Measurements from ENCODE around the gene SDCBP2. TPM values are rescaled to one million over a fixed set of nuclear protein-coding genes. Genes with fewer than 3 reads are reported as not detected.
A peak's percentile ranks its signal among the peaks of the same experiment; 100 is the strongest.

The SDCBP2 gene
- total RNA-seq, 4 donors from 2014 or later, result 29.7 to 361 (median 306) TPM

- Histone ChIP-seq H3K27ac (no peak overlapping the region), H3K4me1 (peaks cover 0 to 47% (median 6%) of the 10 kb centered on the region in 4 donors), H3K36me3 (peaks cover 0 to 28% (median 3%) of the 10 kb centered on the region in 3 donors), H3K9me3 (no peaks in the 10 kb centered on the region), H3K4me3 (no peak overlapping the region), H3K27me3 (no peaks in the 10 kb centered on the region)
- peak in 1 of 3 donors; percentile 34 for DNase-seq
- no peak for TF ChIP-seq CTCF (IDR thresholded peaks at IDR 0.05)
- TF ChIP-seq POLR2A (IDR thresholded peaks at IDR 0.05), result no peak
These were observed 47.7 kb upstream of the SDCBP2 start for GRCh38 chr20:1376408-1377270.

GRCh38 chr20:1376007-1376406 lies 47.1 kb upstream of the SDCBP2 start:
- no peak overlapping the region for H3K4me3 ChIP-seq
- DNase-seq, result no peak
- peaks cover 0 to 28% (median 3%) of the 10 kb centered on the region in 3 donors for H3K36me3 ChIP-seq
- H3K27me3 ChIP-seq, result no peaks in the 10 kb centered on the region
- TF ChIP-seq POLR2A (IDR thresholded peaks at IDR 0.05), result no peak
- TF ChIP-seq CTCF (IDR thresholded peaks at IDR 0.05), result no peak
- peak overlapping the region in 1 of 4 donors; percentile 23 for H3K27ac ChIP-seq
- H3K4me1 ChIP-seq, result peaks cover 0 to 42% (median 6%) of the 10 kb centered on the region in 4 donors
- H3K9me3 ChIP-seq, result no peaks in the 10 kb centered on the region

GRCh38 chr20:1375515-1375914 lies 46.6 kb upstream of the SDCBP2 start:
- no peak for TF ChIP-seq POLR2A (IDR thresholded peaks at IDR 0.05)
- no peak for TF ChIP-seq CTCF (IDR thresholded peaks at IDR 0.05)
- Histone ChIP-seq H3K9me3 (no peaks in the 10 kb centered on the region), H3K4me1 (peaks cover 0 to 44% (median 6%) of the 10 kb centered on the region in 4 donors), H3K4me3 (no peak overlapping the region), H3K27ac (peak overlapping the region in 1 of 4 donors; percentile 23), H3K27me3 (no peaks in the 10 kb centered on the region), H3K36me3 (peaks cover 0 to 28% (median 3%) of the 10 kb centered on the region in 3 donors)
- no peak for DNase-seq

- H3K4me1 ChIP-seq, result peaks cover 0 to 37% (median 6%) of the 10 kb centered on the region in 4 donors
- H3K27me3 ChIP-seq, result no peaks in the 10 kb centered on the region
- H3K27ac ChIP-seq, result no peak overlapping the region
- no peak for TF ChIP-seq POLR2A (IDR thresholded peaks at IDR 0.05)
- TF ChIP-seq CTCF (IDR thresholded peaks at IDR 0.05), result no peak
- no peak for DNase-seq
- H3K36me3 ChIP-seq, result peaks cover 0 to 28% (median 3%) of the 10 kb centered on the region in 3 donors
- H3K4me3 ChIP-seq, result no peak overlapping the region
- no peaks in the 10 kb centered on the region for H3K9me3 ChIP-seq
These were observed 45.3 kb upstream of the SDCBP2 start for GRCh38 chr20:1374246-1374645.

- H3K27me3 ChIP-seq, result no peaks in the 10 kb centered on the region
- peaks cover 0 to 28% (median 3%) of the 10 kb centered on the region in 3 donors for H3K36me3 ChIP-seq
- no peak overlapping the region for H3K27ac ChIP-seq
- TF ChIP-seq POLR2A (IDR thresholded peaks at IDR 0.05) (no peak), CTCF (IDR thresholded peaks at IDR 0.05) (no peak)
- no peaks in the 10 kb centered on the region for H3K9me3 ChIP-seq
- no peak overlapping the region for H3K4me3 ChIP-seq
- no peak for DNase-seq
- H3K4me1 ChIP-seq, result peaks cover 0 to 38% (median 6%) of the 10 kb centered on the region in 4 donors
These were observed 44.7 kb upstream of the SDCBP2 start for GRCh38 chr20:1373614-1374013.

Data from Peyer's patch (tissue), 4 donors.